ENCODE data around the gene TPRA1. TPM values are rescaled to one million over a fixed set of nuclear protein-coding genes. Genes with fewer than 3 reads are reported as not detected.

TPRA1 gene
- total RNA-seq, 4 donors from 2014 or later, result 36.2 to 47.5 (median 43.2) TPM

GRCh38 chr3:127536830-127537812 is 53.4 kb downstream of the TPRA1 start:
- no peaks in the 10 kb centered on the region for H3K36me3 ChIP-seq
- no peaks in the 10 kb centered on the region for H3K9me3 ChIP-seq
- no peak overlapping the region for H3K4me3 ChIP-seq (replicated peaks in 1 of 3)
- TF ChIP-seq CTCF (IDR thresholded peaks at IDR 0.05), result no peak
- TF ChIP-seq POLR2A (IDR thresholded peaks at IDR 0.05), result no peak
- no peaks in the 10 kb centered on the region for H3K27me3 ChIP-seq
- WGBS, 2 donors, result 82 to 85% methylated on average over 16 to 20 of the region's 22 CpGs
- intact Hi-C loops (cut with DNase I), result no loop called here
- H3K27ac ChIP-seq, result no peak overlapping the region
- H3K4me1 ChIP-seq, result peaks cover 0 to 3% of the 10 kb centered on the region in 2 donors
- no peak for DNase-seq

- Histone ChIP-seq H3K4me3 (replicated peaks in 1 of 3) (no peak overlapping the region), H3K9me3 (no peaks in the 10 kb centered on the region), H3K36me3 (no peaks in the 10 kb centered on the region), H3K4me1 (no peaks in the 10 kb centered on the region), H3K27ac (no peak overlapping the region), H3K27me3 (no peaks in the 10 kb centered on the region)
- intact Hi-C loops (cut with DNase I), result no loop called here
- TF ChIP-seq POLR2A (IDR thresholded peaks at IDR 0.05) (no peak), CTCF (IDR thresholded peaks at IDR 0.05) (no peak)
- no peak for DNase-seq
- WGBS, 2 donors, result 76 to 89% methylated on average over 12 to 18 of the region's 18 CpGs
Observed at GRCh38 chr3:127535901-127536829, 54.4 kb downstream of the TPRA1 start.

- Histone ChIP-seq H3K4me1 (no peaks in the 10 kb centered on the region), H3K9me3 (no peaks in the 10 kb centered on the region), H3K4me3 (replicated peaks in 1 of 3) (no peak overlapping the region), H3K36me3 (no peaks in the 10 kb centered on the region), H3K27ac (no peak overlapping the region), H3K27me3 (no peaks in the 10 kb centered on the region)
- TF ChIP-seq POLR2A (IDR thresholded peaks at IDR 0.05) (no peak), CTCF (IDR thresholded peaks at IDR 0.05) (no peak)
- no peak for DNase-seq
- 90 to 94% methylated on average over 11 to 12 of the region's 12 CpGs for WGBS, 2 donors
- intact Hi-C loops (cut with DNase I), result no loop called here
Observed at GRCh38 chr3:127535106-127535785, 55.3 kb downstream of the TPRA1 start.

GRCh38 chr3:127534564-127534963 is 56.0 kb downstream of the TPRA1 start:
- Histone ChIP-seq H3K4me1 (no peaks in the 10 kb centered on the region), H3K27me3 (no peaks in the 10 kb centered on the region), H3K9me3 (no peaks in the 10 kb centered on the region), H3K4me3 (replicated peaks in 1 of 3) (no peak overlapping the region), H3K27ac (no peak overlapping the region), H3K36me3 (no peaks in the 10 kb centered on the region)
- no peak for DNase-seq
- TF ChIP-seq CTCF (IDR thresholded peaks at IDR 0.05), result no peak
- intact Hi-C loops (cut with DNase I), result no loop called here
- WGBS, 2 donors, result 88 to 90% methylated on average over 11 of the region's 11 CpGs

Data from thyroid gland (tissue), 4 donors.